ENCODE results near the gene BCL11B.

DNA sequence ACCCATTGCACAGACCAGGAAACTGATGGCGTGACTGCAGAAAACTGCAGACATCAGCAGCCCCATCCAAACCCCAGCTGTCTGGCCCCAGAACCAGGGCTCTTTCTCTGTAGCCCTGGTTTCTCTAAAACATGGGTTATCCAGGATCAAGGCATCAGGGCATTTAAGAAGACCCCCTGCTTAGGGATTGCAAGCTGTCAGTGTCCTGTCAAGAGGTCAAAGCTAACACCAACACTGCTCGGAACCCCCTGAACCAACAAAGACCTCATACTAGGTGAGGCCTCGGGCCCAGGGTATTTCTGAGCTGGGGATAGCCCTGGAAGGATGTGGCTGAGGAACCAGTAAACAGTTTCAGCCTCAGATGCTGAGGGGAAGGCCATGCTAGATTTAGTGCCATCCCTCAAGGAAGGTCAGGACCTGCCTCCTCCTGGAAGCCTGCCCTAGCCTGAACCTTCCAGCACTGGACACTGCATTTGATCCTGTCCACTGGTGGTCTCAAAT, 39.2 kb downstream of the BCL11B start:
- no peak for TF ChIP-seq POLR2A (IDR thresholded peaks at IDR 0.05)
- TF ChIP-seq, protein P1, sequence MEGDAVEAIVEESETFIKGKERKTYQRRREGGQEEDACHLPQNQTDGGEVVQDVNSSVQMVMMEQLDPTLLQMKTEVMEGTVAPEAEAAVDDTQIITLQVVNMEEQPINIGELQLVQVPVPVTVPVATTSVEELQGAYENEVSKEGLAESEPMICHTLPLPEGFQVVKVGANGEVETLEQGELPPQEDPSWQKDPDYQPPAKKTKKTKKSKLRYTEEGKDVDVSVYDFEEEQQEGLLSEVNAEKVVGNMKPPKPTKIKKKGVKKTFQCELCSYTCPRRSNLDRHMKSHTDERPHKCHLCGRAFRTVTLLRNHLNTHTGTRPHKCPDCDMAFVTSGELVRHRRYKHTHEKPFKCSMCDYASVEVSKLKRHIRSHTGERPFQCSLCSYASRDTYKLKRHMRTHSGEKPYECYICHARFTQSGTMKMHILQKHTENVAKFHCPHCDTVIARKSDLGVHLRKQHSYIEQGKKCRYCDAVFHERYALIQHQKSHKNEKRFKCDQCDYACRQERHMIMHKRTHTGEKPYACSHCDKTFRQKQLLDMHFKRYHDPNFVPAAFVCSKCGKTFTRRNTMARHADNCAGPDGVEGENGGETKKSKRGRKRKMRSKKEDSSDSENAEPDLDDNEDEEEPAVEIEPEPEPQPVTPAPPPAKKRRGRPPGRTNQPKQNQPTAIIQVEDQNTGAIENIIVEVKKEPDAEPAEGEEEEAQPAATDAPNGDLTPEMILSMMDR (IDR thresholded peaks at IDR 0.05) = no peak

All from upper lobe of left lung (tissue), 4 donors.